NCI-H2196 (cell line): ENCODE measurements around the gene ELL.
A peak's percentile ranks its signal among the peaks of the same experiment; 100 is the strongest.
"Not testable (repeated sequence)": the region's sequence is repeated elsewhere in the genome, so short reads cannot be mapped to it uniquely, and the experiment has no call there.

Experiments used
- DNase-seq: peaks from one replicate; lab custom pipeline; 2025; ENCODE audit not compliant: unreplicated experiment; lab: John Stamatoyannopoulos, UW

ELL gene

DNA sequence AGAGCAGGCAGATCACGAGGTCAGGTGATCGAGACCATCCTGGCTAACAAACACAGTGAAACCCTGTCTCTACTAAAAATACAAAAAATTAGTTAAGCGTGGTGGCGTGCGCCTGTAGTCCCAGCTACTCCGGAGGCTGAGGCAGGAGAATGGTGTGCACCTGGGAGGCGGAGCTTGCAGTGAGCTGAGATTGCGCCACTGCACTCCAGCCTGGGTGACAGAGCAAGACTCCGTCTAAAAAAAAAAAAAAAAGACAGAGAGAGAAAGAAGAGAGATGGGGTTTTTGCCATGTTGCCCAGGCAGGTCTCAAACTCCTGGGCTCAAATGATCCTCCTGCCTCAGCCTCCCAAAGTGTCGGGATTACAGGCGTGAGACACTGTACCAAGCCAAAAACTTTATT lies 116.1 kb downstream of the ELL start:
- not testable (repeated sequence) for DNase-seq

DNA sequence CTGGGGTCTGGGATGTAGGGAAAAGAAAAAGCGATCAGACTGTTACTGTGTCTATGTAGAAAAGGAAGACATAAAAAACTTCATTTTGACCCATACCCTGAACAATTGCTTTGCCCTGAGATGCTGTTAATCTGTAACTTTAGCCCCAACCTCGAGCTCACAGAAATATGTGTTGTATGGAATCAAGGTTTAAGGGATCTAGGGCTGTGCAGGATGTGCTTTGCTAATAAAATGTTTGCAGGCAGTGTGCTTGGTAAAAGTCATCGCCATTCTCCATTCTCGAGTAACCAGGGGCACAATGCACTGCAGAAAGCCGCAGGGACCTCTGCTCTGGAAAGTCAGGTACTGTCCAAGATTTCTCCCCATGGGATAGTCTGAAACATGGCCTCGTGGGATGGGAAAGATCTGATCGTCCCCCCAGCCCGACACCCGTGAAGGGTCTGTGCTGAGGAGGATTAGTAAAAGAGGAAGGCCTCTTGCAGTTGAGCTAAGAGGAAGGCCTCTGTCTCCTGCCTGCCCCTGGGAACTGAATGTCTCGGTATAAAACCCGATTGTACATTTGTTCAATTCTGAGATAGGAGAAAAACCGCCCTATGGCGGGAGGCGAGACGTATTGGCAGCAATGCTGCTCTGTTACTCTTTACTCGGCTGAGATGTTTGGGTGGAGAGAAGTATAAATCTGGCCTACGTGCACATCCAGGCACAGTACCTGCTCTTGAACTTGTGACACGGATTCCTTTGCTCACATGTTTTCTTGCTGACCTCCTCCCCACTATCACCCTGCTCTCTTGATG lies 119.2 kb downstream of the ELL start:
- DNase-seq = not testable (repeated sequence)

DNA sequence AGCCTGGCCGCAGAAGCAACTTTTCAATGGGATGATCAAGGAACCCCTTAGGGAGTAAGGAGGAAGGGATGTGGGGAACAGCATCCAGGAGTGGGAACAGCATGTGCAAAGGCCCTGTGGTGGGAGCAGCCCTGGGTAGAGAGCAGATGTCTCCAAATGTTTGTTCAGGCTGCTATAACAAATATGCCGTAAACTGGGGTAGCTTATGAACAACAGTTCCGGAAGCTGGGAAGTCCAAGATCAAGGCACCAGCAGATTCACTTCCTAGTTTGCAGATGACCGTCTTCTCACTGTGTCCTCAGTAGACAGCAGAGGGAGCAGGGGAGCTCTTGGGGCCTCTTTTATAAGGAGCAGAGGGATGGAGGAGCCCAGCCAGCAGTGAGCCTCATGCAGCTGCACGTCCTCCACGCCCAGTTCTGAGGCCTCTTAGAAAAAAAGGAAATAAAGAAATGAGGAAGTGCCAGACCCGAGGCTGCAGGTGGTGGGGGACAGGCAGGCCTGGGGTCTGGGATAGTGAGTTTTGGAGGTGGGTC lies 120.2 kb downstream of the ELL start:
- DNase-seq = peak; percentile 34

DNA sequence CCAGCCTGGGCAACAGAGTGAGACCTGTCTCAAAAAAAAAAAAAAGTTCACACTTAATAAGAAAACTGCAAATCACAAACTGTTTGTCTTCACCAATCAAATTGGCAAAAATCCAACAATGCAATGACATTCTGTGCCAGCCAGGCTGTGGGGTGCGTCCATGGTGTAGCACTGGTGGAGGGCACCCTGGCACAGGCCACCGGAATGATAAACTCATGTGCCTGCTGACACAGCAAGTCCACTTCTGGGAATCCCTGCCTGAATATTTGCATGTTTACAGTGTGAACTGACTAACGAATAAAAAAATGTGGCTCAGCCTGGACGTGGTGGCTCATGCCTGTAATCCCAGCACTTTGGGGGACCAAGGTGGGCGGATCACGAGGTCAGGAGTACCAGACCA lies 122.9 kb downstream of the ELL start:
- DNase-seq = no peak

DNA sequence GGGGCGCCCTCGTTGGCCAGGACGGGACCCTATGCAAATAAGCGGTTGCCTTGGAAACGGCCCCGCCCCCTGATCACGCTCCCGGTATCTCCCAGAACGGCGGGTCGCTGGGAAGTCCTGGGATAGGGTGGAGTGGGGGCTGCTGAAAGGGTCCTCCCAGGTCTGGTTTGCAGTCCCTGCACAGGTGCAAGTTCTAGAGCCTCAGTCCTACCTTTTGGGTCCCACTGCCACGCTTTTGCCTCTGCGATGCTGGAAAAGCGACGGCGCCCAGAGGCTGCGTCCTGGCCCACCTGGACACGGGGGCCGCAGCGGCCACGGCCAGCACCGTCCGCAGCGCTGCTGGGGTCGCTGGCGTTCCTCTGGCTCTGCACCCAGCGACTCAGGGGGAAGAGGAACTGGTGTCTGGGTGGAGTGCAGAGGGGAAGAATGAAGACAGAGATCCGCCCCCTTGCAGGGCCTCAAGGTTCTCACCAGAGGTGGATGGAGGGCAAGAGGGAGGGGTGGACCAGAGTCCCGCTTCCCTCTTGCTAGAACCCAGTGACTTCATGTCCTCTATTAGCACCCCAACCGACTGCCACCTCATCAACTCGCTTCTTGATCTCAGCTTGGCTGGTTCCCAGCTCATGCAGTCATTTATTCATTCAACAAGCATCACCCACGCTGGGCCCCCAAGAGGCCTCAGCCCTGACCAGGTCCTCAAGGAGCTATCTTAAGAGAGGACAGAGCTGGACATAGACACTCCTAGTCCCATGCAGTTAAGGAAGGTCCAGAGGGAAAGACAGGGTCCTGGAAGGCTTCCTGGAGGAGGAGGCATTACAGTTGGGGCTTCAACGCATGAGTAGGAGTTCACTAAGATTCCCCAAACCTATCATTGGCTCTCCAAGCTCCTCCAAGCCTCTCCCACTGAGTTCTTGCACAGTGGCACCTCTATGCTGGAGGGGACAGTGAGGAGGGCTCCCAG lies 124.3 kb downstream of the ELL start, which contains the start of gene LRRC25:
TSS of gene LRRC25 (minus strand) at position 381 of the 961 bp plus-strand sequence. CDS start 659 bp downstream, outside the sequence.
- no peak for DNase-seq

DNA sequence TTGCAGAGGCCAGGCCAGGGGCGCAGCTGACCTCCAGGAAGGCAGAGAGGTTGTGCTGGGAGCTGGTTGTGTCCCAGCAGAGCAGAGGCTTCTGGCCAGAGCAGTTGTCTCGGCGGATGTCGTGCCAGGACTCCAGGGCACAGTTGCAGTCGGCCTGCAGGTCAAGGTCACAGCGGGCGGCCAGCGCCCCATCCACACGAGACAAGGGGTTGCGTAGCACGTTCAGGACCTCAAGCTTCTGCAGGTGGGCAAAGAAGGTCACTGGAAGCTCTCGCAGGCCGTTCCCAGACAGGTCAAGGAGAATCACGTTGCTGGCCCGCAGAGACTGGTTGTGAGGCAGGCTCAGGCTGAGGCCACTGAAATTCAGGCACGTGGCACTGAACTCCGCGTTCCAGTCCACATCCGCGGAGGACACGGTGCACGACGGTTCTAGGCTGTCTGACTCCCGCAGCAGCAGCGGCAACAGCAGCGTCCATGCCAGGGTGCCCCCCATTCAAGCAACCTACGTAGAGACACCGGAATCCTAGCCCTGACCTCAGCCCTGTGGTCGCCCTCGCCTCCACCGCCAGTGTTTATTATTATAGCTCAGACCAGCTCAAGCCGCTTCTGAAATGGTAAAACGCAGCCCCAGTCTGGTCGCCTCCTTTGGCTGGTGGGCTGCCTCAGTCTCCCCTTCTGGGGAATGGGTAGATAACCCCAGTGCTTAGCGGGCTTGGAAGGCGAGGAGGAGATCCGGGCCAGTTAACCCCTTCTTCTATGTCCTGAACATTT lies 125.2 kb downstream of the ELL start:
- no peak for DNase-seq

DNA sequence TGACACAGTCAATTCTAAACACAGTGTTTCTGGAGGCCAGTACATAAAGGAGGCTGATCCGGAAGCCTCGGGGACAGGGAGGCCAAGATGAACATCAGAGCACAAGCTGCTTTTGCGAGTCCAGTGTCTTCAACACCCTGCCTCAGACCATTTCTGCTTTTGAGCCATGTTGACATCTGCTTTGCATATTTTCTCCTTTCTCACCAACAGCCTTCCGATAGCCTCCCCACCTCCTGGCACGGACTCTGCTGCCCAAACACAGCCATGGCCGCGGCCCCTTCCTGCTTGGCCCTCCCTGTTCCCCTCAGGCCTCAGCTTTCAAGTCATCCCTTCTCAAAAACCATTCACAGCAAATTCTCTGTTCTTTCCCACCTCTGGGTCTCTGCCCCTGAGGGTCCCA lies 128.0 kb downstream of the ELL start:
- no peak for DNase-seq

DNA sequence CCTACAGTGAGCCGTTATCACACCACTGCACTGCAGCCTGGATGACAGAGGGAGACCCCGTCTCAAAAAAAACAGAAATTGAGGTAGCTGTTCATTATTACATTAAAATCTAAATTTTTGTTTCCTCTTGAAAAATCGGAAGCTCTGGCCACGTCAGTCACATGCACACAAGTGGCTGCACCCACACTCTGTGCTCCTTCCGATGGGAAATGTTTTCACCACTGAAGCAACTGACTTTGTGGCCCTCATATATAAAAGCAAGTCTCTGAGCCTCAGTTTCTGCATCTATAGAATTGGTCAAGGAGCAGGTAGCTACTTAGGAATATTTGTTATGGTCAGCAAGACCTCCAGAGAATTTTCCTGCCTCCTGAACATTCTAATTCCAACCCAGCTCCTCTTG lies 128.9 kb downstream of the ELL start:
- DNase-seq = no peak
